Daoy (cell line): Measurements from ENCODE around the gene U2AF1L4. TPM values are rescaled to one million over a fixed set of nuclear protein-coding genes. Genes with fewer than 3 reads are reported as not detected.
"Not testable (repeated sequence)": the region's sequence is repeated elsewhere in the genome, so short reads cannot be mapped to it uniquely, and the experiment has no call there.

Experiments
- DNase-seq: peaks from one replicate; pipeline ENCODE4 v3.0.0-alpha.2; 2015; ENCODE audit warnings: low read depth
- total RNA-seq: library from RNA; depleted of rRNA; stranded (reverse); fragments of >200 nt; shearing (Covaris generic); gene quantifications from 2 replicates; pipeline ENCODE4 v1.2.3, GENCODE V29; 2014

The U2AF1L4 gene
- total RNA-seq, 1 experiment from 2014 or later, result 16.7 TPM

DNA sequence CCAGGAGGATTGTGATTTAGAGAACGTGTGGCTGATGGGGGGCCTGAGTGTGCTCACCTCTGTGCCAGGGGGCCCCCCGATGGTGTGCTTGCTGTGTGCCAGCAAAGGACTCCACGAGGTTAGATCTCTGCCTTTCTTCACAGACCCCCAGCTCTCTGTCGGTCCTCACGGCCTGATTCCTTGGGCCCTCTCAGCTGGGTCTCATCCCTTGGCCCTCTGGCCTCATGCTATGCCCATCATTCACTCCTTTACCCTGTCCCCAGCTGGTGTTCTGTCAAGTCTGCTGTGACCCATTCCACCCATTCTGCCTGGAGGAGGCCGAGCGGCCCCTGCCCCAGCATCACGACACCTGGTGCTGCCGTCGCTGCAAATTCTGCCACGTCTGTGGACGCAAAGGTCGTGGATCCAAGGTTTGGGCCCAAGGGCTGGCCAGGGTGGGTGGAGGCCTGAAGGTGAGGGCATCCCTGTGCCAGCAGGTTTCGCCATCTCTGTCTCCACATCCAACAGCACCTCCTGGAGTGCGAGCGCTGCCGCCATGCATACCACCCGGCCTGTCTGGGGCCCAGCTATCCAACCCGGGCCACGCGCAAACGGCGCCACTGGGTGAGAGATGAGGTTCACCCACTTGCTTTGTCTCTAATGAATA is 19.9 kb downstream of the U2AF1L4 start:
- DNase-seq, result no peak

DNA sequence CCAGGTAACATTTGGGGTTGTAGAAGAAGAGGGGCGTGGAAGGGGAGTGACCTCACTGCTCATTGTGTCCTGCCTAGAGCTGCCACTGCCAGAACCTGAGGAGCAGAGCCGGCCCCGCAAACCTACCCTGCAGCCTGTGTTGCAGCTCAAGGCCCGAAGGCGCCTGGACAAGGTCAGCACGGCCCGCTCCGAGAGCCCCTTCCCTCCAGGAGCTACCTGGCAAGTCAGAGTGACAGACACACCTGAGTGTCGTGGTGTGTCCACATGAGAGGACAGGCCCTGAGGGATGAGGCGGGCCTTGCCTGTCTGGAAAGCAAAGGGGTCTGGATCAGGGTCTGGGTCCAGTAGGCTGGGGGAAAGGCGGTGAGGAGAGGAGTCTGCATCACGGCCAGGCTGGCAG is 20.7 kb downstream of the U2AF1L4 start:
- no peak for DNase-seq

DNA sequence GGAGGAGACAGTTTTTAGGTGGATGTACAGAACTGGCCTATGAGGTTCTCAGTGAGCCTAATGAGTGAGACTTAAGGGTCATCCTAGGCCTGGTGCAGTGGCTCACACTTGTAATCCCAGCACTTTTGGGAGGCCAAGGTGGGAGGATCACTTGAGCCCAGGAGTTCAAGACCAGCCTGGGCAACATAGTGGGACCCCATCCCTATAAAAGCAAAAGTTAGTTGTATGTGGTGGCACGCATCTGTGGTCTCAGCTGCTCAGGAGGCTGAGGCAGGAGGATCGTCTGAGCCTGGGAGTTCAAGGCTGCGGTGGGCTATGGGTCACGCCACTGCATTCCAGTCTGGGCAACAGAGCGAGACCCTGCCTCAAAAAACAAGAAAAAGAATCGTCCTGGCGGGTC is 21.1 kb downstream of the U2AF1L4 start:
- not testable (repeated sequence) for DNase-seq

DNA sequence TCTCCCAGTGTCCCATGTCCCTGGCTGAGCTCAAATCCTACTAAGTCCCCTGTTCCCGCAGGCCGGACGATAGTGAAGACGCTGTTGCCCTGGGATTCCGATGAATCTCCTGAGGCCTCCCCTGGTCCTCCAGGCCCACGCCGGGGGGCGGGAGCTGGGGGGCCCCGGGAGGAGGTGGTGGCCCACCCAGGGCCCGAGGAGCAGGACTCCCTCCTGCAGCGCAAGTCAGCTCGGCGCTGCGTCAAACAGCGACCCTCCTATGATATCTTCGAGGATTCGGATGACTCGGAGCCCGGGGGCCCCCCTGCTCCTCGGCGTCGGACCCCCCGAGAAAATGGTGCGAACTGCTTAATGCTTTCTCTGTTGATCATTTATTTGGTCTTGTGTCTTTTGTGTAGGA is 21.5 kb downstream of the U2AF1L4 start:
- no peak for DNase-seq

DNA sequence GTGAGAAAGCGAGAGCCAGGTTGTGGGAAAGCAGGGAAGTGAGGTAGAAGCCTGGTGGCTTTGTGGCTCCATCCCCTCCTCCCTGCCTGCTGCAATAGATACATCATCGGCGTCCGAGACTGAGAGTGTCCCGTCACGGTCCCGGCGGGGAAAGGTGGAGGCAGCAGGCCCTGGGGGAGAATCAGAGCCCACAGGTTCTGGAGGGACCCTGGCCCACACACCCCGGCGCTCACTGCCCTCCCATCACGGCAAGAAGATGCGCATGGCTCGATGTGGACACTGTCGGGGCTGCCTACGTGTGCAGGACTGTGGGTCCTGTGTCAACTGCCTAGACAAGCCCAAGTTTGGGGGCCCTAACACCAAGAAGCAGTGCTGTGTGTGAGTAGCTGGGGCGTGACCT is 22.3 kb downstream of the U2AF1L4 start:
- no peak for DNase-seq

DNA sequence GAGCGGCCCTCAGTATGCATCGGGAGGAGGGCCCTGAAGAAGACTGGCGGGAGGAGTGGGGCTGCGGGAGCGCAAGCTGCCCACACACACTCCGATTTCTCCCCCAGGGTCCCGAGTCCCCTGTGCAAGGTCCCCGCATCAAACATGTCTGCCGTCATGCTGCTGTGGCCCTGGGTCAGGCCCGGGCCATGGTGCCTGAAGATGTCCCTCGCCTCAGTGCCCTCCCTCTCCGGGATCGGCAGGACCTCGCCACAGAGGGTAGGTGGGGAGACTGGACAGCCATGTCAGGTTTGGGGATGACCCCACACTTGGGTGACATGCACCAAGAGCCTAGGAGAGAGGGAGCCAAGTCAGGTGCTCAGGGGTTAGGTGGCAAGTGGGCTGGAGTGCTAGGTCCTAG is 22.8 kb downstream of the U2AF1L4 start:
- DNase-seq, result no peak

DNA sequence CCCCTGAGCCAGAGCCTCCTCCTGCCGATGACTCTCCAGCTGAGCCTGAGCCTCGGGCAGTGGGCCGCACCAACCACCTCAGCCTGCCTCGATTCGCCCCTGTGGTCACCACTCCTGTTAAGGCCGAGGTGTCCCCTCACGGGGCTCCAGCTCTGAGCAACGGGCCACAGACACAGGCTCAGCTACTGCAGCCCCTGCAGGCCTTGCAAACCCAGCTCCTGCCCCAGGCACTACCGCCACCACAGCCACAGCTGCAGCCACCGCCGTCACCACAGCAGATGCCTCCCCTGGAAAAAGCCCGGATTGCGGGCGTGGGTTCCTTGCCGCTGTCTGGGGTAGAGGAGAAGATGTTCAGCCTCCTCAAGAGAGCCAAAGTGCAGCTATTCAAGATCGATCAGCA is 23.8 kb downstream of the U2AF1L4 start:
- DNase-seq, result no peak

DNA sequence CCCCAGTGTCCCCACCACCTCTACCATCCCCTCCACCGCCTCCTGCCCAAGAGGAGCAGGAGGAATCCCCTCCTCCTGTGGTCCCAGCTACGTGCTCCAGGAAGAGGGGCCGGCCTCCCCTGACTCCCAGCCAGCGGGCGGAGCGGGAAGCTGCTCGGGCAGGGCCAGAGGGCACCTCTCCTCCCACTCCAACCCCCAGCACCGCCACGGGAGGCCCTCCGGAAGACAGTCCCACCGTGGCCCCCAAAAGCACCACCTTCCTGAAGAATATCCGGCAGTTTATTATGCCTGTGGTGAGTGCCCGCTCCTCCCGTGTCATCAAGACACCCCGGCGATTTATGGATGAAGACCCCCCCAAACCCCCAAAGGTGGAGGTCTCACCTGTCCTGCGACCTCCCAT is 24.6 kb downstream of the U2AF1L4 start:
- DNase-seq, result no peak

DNA sequence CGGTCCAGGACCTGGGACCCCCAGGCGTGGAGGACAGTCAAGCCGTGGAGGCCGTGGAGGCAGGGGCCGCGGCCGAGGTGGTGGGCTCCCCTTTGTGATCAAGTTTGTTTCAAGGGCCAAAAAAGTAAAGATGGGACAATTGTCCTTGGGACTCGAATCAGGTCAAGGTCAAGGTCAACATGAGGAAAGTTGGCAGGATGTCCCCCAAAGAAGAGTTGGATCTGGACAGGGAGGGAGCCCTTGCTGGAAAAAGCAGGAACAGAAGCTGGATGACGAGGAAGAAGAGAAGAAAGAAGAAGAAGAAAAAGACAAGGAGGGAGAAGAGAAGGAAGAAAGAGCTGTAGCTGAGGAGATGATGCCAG is 25.1 kb downstream of the U2AF1L4 start:
- DNase-seq, result no peak

DNA sequence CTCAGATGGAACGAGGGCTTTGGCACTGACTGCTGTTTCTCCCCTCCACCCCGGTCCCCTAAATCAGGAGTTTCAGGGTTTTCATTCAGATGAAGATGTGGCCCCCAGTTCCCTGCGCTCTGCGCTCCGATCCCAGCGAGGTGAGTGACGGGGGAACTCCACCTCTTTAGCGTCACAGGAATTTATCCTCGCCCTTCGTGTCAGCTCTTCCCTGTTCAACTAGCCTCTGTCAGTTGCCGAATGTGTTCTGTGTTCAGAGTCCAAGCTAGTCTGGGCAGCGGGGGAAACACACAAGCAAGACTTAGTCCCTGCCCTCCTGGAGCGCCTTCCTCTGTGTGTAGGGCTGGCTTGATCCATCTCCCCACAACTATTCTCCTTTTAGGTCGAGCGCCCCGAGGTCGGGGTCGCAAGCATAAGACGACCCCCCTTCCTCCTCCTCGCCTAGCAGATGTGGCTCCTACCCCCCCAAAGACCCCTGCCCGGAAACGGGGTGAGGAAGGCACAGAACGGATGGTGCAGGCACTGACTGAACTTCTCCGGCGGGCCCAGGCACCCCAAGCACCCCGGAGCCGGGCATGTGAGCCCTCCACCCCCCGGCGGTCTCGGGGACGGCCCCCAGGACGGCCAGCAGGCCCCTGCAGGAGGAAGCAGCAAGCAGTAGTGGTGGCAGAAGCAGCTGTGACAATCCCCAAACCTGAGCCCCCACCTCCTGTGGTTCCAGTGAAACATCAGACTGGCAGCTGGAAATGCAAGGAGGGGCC is 25.6 kb downstream of the U2AF1L4 start:
- DNase-seq, result no peak

DNA sequence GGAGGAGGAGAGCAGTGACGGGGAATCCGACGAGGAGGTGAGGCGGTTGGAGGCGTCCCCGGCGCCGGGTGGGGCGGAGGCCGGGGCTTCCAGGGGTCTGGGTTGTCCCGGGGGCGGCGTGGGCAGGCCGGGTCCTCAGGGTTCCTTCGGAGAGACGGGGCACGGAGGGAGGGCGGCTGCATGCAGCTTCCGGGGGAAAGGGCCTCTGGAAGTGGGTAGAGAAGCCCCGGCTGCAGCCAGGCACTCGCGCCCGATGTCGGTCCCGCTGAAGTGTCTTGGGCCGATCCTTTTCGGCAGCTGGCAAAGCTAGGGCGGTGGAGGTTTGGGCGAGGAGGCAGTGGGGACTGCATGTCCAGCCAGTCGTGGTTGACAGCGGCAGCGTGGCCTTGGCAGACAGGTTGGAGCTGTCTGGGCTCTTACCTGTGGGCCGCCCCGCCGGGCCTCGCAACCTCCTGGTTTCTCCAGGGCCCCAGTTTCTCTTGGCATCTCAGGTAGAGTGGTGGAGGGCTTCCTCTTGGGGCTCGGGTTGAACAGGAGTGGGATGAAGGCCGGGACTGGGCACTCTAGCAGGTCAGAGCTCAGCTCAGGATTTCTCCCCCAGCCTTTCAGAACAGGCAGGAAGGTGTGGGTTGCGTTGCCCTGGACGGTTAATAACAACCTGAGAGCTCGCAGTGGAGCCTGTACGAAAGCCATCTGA is 26.7 kb downstream of the U2AF1L4 start:
- peak; percentile 37 for DNase-seq

DNA sequence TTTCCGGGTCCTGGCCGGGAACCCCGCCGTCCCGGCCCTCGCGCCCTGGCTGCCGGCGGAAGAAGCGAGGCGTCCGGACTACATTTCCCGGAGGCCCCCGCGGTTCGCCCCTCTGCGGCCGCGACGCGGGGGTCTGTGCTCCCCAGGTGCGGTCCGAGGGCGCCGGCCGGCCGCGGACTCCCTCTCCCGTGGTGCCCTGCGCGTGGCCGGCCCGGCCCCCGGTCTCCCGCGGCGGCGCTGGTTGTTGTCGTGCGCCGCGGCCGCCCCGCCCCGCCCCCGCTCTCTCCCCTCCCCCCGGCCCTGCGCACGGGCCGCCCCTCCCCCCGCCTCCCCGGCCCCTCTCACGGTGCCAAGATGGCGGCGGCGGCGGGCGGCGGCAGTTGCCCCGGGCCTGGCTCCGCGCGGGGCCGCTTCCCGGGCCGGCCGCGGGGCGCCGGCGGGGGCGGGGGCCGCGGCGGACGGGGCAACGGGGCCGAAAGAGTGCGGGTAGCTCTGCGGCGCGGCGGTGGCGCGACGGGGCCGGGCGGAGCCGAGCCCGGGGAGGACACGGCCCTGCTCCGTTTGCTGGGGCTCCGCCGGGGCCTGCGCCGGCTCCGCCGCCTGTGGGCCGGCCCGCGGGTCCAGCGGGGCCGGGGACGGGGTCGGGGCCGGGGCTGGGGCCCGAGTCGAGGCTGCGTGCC is 27.4 kb downstream of the U2AF1L4 start, which contains the start of gene KMT2B:
TSS of gene KMT2B (plus strand) at position 339 of the 680 bp plus-strand sequence. CDS start at position 355, 16 bp downstream.
- DNase-seq, result no peak

DNA sequence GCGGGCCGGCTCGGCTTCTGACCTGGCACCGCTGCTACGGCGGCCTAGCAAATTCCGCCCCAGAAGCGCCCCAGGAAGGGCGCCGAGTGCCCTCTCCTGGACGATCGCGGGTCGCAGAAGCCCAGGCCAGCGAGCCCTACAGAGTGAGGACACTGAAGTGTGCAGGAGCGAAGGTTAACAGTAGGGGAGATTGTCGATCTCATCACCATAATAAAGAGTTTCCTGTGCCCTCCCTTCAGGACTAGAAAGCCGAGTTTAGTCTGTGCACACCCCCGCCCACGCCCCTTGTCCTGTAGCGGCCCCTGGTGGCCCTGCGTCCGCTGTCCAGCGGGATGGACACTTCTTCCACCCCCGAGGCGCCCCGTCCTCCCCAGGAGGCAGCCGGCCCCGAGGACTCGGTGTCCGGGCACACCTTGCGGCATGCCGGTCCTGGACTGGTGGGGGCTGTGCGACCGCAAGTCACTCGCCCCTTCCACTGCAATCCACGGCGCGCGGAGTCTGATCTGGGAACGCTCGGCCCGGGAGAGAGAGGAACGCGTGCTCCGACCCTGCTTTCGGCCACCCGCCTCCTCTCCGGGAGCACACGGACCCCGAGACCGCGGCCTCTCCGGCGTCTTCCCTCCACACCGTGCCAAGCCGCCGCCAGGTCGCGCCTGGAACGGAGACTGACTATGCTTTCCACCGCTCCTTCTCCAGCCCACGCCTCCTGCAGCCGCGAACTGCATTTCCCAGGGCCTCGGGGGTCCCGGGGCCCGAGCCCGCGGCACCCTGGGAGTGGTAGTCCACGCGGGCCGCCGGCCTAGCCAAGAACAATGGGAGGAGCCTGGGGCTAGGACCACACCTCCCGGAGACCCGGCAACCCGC is 28.2 kb downstream of the U2AF1L4 start:
- peak; percentile 97 for DNase-seq

DNA sequence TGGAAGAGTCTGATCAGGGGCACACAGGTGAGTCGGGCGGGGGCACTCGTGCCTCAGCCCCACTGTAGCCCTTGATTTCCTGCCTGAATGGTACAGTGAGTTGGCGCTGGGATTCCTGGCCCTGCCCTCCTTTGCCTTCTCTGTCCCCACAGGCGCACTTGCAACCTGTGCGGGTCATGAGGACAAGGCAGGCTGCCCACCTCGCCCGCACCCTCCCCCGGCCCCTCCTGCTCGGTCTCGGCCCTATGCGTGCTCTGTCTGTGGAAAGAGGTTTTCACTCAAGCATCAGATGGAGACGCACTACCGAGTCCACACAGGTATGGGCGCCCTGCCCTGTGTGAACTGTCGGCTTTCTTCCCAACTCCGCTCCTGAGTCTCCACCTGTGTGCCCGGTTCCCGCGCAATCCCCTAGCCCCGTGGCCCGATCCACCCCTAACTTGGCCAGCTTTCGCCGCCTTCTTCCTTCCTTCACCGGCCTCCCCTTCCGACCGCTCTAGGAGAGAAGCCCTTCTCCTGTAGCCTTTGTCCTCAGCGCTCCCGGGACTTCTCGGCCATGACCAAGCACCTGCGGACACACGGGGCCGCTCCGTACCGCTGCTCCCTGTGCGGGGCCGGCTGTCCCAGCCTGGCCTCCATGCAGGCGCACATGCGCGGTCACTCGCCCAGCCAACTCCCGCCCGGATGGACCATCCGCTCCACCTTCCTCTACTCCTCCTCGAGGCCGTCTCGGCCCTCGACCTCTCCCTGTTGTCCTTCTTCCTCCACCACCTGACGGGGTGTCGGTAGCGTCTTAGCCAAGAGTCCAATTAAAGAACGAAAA is 29.0 kb downstream of the U2AF1L4 start:
- DNase-seq, result peak; percentile 67

DNA sequence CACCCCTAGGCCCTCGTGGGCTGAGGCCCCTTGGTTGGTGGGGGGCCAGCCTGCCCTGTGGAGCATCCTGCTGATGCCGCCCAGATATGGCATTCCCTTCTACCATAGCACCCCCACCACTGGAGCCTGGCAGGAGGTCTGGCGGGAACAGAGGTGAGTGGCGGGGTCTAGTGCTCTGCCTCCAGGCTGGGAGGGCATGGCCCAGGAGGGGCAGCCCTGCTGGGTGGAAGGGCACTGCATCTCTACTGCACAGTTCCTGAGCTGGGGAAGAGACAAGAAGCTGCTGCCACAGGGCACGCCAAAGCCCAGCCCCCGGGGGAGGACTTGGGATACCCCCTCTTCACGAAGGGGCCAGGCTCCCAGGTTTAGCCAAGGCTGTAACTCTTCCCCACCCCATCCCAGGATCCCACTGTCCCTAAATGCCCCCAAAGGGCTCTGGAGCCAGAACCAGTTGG is 29.8 kb downstream of the U2AF1L4 start:
- no peak for DNase-seq

DNA sequence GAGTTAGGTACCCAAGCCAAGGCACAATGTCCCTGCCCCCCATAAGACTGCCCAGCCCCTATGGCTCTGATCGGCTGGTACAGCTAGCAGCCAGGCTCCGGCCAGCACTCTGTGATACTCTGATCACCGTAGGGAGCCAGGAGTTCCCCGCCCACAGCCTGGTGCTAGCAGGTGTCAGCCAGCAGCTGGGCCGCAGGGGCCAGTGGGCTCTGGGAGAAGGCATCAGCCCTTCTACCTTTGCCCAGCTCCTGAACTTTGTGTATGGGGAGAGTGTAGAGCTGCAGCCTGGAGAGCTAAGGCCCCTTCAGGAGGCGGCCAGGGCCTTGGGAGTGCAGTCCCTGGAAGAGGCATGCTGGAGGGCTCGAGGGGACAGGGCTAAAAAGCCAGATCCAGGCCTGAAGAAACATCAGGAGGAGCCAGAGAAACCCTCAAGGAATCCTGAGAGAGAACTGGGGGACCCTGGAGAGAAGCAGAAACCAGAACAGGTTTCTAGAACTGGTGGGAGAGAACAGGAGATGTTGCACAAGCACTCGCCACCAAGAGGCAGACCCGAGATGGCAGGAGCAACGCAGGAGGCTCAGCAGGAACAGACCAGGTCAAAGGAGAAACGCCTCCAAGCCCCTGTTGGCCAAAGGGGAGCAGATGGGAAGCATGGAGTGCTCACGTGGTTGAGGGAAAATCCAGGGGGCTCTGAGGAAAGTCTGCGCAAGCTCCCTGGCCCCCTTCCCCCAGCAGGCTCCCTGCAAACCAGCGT is 30.4 kb downstream of the U2AF1L4 start:
- DNase-seq, result no peak

DNA sequence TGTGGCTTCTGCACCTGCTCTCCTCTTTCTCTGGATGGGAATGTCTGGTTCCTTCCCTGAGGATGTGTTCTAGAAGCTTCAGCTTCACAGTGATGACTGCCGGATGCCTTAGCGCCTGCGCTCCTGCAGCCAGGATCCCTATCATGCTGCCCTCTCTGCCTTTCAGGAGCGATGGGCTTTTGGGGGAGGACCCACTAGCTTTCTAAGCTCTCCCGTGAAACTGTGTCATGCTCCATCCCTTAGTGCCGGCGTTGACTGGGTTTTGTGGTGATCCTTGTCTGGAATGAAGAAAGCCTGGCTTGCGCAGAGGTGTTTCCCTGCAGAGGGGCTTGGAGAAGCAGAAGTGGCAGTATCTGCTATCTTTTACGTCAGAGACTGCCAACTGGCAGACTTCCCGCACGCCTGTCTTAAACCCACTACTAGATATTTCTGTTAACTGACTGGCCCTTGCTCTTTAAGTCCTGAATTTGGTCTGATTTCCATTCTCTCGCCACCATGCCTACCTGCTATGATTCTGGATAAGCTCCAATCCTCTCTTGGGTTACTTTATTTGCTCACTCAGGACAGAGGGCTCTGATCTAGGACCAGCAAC is 31.2 kb downstream of the U2AF1L4 start:
- DNase-seq, result no peak

DNA sequence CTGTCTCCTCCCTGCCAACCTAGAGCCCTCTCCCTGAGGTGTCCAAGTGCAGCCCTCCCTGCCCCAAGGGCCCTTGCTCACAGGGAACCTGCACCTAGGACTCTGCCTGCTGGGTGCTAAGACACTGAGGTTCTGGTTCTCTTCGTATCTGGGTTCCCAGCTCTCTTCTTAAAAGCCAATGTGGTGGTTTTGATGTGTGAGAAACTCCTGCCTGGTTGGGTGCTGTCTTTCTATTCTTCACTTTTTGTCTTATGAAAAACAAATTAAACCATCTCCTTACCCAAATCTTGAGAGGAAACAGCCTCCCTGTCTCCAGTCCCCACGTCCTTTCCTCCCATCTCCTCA is 31.7 kb downstream of the U2AF1L4 start:
- DNase-seq, result no peak
